GM18505 (cell line): ENCODE data around the gene CCR7.

Source experiments
- ATAC-seq: cut with Tn5 transposase; IDR thresholded peaks from one replicate; pipeline ENCODE4 v1.9.1; 2021; ENCODE audit not compliant: unreplicated experiment
- POLR2A ChIP-seq: IDR thresholded peaks from 4 replicates; pipeline ENCODE4 v1.6.1; 2011; ENCODE audit warnings: borderline replicate concordance; ENCODE audit not compliant: insufficient read depth, insufficient read length; ENCODE audit errors: extremely low read depth

Gene CCR7

DNA sequence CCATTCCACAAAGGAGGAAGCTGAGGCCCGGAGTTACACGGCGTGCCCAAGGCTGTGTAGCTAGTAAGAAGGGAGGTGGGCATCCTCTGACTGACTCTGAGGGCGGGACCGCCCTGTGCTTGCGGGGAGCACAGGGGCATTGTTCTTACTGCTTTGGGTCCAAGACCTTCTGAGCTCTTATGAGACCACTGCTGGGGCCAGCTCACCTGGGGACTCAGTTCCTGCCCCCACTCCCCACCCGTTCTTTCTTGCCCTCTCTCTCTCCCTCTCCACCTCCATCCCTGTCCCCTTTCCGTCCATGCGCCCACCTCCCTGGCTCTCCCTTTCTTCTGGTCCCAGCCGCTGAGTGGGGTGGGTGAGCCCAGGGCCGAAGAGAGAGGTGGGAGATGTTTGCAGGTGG is 19.6 kb downstream of the CCR7 start:
- no peak for ATAC-seq
- no peak for TF ChIP-seq POLR2A

GRCh38 chr17:40542558-40543411 is 22.5 kb downstream of the CCR7 start:
- ATAC-seq, result no peak
- TF ChIP-seq POLR2A, result no peak

- ATAC-seq, result no peak
- TF ChIP-seq POLR2A, result no peak
Measured at GRCh38 chr17:40541873-40542557, 23.3 kb downstream of the CCR7 start.

GRCh38 chr17:40541060-40541872 is 24.0 kb downstream of the CCR7 start:
- no peak for ATAC-seq
- no peak for TF ChIP-seq POLR2A

- TF ChIP-seq POLR2A, result no peak
- ATAC-seq, result no peak
Measured at GRCh38 chr17:40540448-40540847, 24.8 kb downstream of the CCR7 start.

GRCh38 chr17:40539711-40540411 is 25.4 kb downstream of the CCR7 start:
- no peak for ATAC-seq
- TF ChIP-seq POLR2A, result no peak

GRCh38 chr17:40538936-40539705 is 26.2 kb downstream of the CCR7 start:
- no peak for TF ChIP-seq POLR2A
- no peak for ATAC-seq

DNA sequence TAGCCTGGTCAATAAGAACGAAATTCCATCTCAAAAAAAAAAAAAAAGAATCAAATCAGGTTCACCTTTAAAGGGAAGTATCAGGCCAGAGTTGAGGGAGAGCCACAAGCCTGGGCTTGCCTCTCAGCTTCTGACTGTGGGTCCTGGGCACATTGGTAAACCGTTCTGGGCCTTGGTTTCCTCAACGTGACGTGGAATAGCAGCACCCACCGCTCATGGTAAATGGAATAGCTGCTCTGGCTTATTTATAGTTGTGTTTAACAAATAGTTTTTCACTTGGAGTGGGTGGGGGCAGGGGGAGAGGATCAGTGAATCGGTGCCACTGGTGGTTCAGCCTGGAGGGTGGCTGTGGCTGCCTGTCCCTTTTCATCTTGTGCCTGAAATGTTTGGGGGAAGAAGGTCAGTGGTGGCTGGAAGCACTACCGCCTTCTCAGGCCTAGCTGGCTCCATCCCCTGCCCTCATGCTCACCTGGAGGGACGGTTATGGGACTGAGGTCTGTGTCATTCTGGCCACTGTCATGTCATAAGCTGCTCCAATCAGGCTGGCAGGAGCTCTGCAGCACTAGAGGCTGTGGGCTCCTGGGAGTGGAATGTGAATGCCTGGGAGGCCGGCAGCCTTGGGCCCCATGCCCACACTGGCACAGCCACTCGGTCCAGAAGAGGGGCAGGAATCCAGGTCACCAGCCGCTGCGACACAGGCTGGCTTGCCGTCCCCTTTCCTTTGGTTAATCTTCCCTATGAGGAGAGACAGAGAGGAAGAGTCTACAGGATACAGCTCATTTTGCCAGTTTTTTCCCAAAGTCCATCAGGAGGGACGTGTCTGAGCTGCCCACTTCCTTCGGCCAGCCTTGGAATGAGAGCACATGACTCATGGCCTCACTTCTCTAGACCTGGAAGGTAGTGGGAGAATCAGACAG is 27.0 kb downstream of the CCR7 start:
- ATAC-seq, result no peak

DNA sequence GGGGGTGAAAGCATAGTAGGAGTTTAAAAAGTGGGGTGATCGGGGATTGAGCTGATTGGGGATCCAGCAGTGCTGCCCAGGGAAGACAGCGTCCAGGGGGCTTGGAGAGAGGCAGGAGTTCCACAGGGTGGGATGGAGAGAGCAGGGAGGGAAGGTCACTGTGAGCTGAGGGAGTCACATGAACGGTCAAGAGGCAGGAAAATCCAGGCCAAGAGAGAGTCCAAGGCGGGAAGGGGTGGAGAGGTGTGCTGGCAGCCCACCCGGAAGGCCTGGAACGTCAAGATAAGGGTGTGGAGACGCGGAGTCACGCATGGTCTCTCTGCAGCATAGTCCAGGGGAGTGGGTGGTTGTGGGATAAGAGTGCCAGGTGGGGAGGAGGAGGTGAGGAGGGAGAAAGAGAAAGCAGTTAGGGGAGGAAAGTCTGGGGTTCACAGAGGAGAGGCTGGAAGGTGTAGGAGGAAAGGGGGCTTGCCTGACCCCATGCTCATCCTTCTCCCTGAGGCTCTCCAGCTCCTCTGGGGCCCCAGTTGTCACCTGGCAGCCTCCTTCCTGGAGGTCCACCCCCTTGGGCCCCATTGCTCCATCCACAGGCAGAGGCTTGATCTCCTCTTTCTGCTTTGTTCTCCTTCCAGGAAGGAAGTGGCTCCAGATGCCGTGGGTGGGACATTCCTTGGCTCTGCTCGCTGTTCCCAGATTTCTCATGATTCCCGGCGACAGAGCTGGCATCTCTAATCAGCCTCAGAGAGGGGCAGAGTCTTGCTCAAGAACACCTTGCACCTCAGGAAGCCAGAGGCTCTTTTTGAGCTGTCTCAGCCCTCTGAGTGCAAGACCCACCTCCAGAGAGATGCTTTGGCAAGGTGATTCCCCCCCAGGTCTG is 28.7 kb downstream of the CCR7 start:
- ATAC-seq, result no peak
- no peak for TF ChIP-seq POLR2A

More for the DNA sequence above, 27.0 kb downstream of the CCR7 start:
- no peak for TF ChIP-seq POLR2A

DNA sequence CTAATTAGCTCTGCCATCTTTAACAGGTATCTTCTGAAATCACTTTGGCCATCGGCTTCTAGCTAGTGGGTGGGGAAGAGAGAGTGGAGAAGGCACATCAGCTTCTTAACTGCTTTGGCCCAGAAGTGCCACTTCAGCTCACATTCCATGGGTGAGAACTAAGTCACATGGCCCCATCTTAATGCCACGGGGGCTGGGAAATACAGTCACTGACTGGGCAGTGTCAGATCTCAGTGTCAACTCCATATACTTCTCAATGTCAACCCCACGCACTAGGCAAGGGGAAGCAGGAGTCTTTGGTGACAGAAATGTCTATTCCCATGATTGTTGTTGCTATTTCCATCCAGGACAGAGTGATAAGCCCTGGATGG is 29.4 kb downstream of the CCR7 start:
- TF ChIP-seq POLR2A, result no peak
- no peak for ATAC-seq

DNA sequence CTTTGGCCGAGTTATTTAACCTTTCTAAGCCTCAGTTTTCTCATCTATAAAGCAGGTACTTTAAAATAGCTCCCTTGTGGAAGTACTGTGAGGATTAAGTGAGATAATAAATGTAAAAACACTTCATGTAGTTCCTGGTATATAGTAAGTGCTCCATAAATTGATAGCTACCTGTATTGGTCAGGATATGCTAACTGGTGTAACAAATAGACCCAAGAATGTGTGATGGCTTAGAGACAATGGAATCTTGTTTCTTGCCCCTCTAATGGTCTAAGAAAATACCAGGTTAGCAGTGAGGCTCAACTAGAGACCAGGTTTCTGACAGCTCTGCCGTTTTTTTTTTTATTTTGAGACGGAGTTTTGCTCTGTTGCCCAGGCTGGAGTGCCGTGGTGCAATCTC is 29.8 kb downstream of the CCR7 start:
- ATAC-seq, result no peak
- TF ChIP-seq POLR2A, result no peak
